ENCODE results near the gene AGO3. TPM values are rescaled to one million over a fixed set of nuclear protein-coding genes. Genes with fewer than 3 reads are reported as not detected.
A peak's percentile ranks its signal among the peaks of the same experiment; 100 is the strongest.

AGO3 gene
- total and polyA plus RNA-seq, 9 donors, result 5.6 to 25.9 (median 9.6) TPM

GRCh38 chr1:36099681-36100341 lies 168.9 kb downstream of the AGO3 start:
- Histone ChIP-seq H3K4me3 (ENCODE audit: low read length) (no peak overlapping the region), H3K36me3 (ENCODE audit: control insufficient read depth, insufficient read depth, low read length) (peaks cover 14% of the 10 kb centered on the region), H3K27ac (ENCODE audit: low read length) (no peak overlapping the region), H3K27me3 (ENCODE audit: control insufficient read depth, insufficient read depth, low read length) (no peaks in the 10 kb centered on the region), H3K4me1 (ENCODE audit: control insufficient read depth, insufficient read depth, low read length) (peaks cover 11% of the 10 kb centered on the region), H3K9me3 (replicated peaks; ENCODE audit: control insufficient read depth, low read depth, low read length) (no peaks in the 10 kb centered on the region)
- peak; percentile 78 for DNase-seq
- 24% methylated on average over 9 of the region's 18 CpGs for WGBS (ENCODE audit: insufficient coverage)

GRCh38 chr1:36100376-36100775 lies 169.5 kb downstream of the AGO3 start:
- no peaks in the 10 kb centered on the region for H3K27me3 ChIP-seq (ENCODE audit: control insufficient read depth, insufficient read depth, low read length)

GRCh38 chr1:36101546-36101945 lies 170.6 kb downstream of the AGO3 start:
- H3K27ac ChIP-seq (ENCODE audit: low read length), result no peak overlapping the region
- H3K4me1 ChIP-seq (ENCODE audit: control insufficient read depth, insufficient read depth, low read length), result peaks cover 7% of the 10 kb centered on the region
- no peaks in the 10 kb centered on the region for H3K27me3 ChIP-seq (ENCODE audit: control insufficient read depth, insufficient read depth, low read length)
- H3K9me3 ChIP-seq (replicated peaks; ENCODE audit: control insufficient read depth, low read depth, low read length), result no peaks in the 10 kb centered on the region
- no peak for DNase-seq
- H3K36me3 ChIP-seq (ENCODE audit: control insufficient read depth, insufficient read depth, low read length), result peaks cover under 1% of the 10 kb centered on the region
- WGBS (ENCODE audit: insufficient coverage), result 96% methylated on average over 4 of the region's 5 CpGs
- H3K4me3 ChIP-seq (ENCODE audit: low read length), result no peak overlapping the region

More at GRCh38 chr1:36100376-36100775, 169.5 kb downstream of the AGO3 start:
- H3K9me3 ChIP-seq (replicated peaks; ENCODE audit: control insufficient read depth, low read depth, low read length), result no peaks in the 10 kb centered on the region
- no peak overlapping the region for H3K27ac ChIP-seq (ENCODE audit: low read length)
- WGBS (ENCODE audit: insufficient coverage), result 65% methylated on average over 4 of the region's 6 CpGs
- peaks cover 11% of the 10 kb centered on the region for H3K4me1 ChIP-seq (ENCODE audit: control insufficient read depth, insufficient read depth, low read length)
- no peak for DNase-seq
- peaks cover 11% of the 10 kb centered on the region for H3K36me3 ChIP-seq (ENCODE audit: control insufficient read depth, insufficient read depth, low read length)
- H3K4me3 ChIP-seq (ENCODE audit: low read length), result no peak overlapping the region

- no peaks in the 10 kb centered on the region for H3K9me3 ChIP-seq (replicated peaks; ENCODE audit: control insufficient read depth, low read depth, low read length)
- no peak overlapping the region for H3K27ac ChIP-seq (ENCODE audit: low read length)
- no peak for DNase-seq
- H3K4me1 ChIP-seq (ENCODE audit: control insufficient read depth, insufficient read depth, low read length), result peaks cover 3% of the 10 kb centered on the region
- no peaks in the 10 kb centered on the region for H3K27me3 ChIP-seq (ENCODE audit: control insufficient read depth, insufficient read depth, low read length)
- H3K4me3 ChIP-seq (ENCODE audit: low read length), result no peak overlapping the region
- no peaks in the 10 kb centered on the region for H3K36me3 ChIP-seq (ENCODE audit: control insufficient read depth, insufficient read depth, low read length)
- WGBS (ENCODE audit: insufficient coverage), result 67% methylated on average over 1 of the region's 5 CpGs
These were observed 175.4 kb downstream of the AGO3 start for GRCh38 chr1:36106269-36106668.

- peaks cover 3% of the 10 kb centered on the region for H3K4me1 ChIP-seq (ENCODE audit: control insufficient read depth, insufficient read depth, low read length)
- H3K9me3 ChIP-seq (replicated peaks; ENCODE audit: control insufficient read depth, low read depth, low read length), result no peaks in the 10 kb centered on the region
- no peaks in the 10 kb centered on the region for H3K36me3 ChIP-seq (ENCODE audit: control insufficient read depth, insufficient read depth, low read length)
- no peaks in the 10 kb centered on the region for H3K27me3 ChIP-seq (ENCODE audit: control insufficient read depth, insufficient read depth, low read length)
- no peak for DNase-seq
- WGBS (ENCODE audit: insufficient coverage), result 76% methylated on average over 7 of the region's 9 CpGs
- no peak overlapping the region for H3K4me3 ChIP-seq (ENCODE audit: low read length)
- no peak overlapping the region for H3K27ac ChIP-seq (ENCODE audit: low read length)
These were observed 176.5 kb downstream of the AGO3 start for GRCh38 chr1:36107394-36107793.

- peaks cover 3% of the 10 kb centered on the region for H3K4me1 ChIP-seq (ENCODE audit: control insufficient read depth, insufficient read depth, low read length)
- 55% methylated on average over 12 of the region's 14 CpGs for WGBS (ENCODE audit: insufficient coverage)
These were observed 177.4 kb downstream of the AGO3 start for GRCh38 chr1:36108314-36108713.

GRCh38 chr1:36109041-36109679 lies 178.3 kb downstream of the AGO3 start:
- Histone ChIP-seq H3K27ac (ENCODE audit: low read length) (no peak overlapping the region), H3K4me1 (ENCODE audit: control insufficient read depth, insufficient read depth, low read length) (peaks cover 3% of the 10 kb centered on the region), H3K36me3 (ENCODE audit: control insufficient read depth, insufficient read depth, low read length) (no peaks in the 10 kb centered on the region), H3K9me3 (replicated peaks; ENCODE audit: control insufficient read depth, low read depth, low read length) (no peaks in the 10 kb centered on the region), H3K27me3 (ENCODE audit: control insufficient read depth, insufficient read depth, low read length) (no peaks in the 10 kb centered on the region), H3K4me3 (ENCODE audit: low read length) (no peak overlapping the region)
- no peak for DNase-seq
- 71% methylated on average over 6 of the region's 11 CpGs for WGBS (ENCODE audit: insufficient coverage)

More at GRCh38 chr1:36108314-36108713, 177.4 kb downstream of the AGO3 start:
- Histone ChIP-seq H3K4me3 (ENCODE audit: low read length) (no peak overlapping the region), H3K27me3 (ENCODE audit: control insufficient read depth, insufficient read depth, low read length) (no peaks in the 10 kb centered on the region), H3K27ac (ENCODE audit: low read length) (no peak overlapping the region), H3K36me3 (ENCODE audit: control insufficient read depth, insufficient read depth, low read length) (no peaks in the 10 kb centered on the region), H3K9me3 (replicated peaks; ENCODE audit: control insufficient read depth, low read depth, low read length) (no peaks in the 10 kb centered on the region)
- DNase-seq, result no peak

- whole genome bisulfite sequencing (ENCODE audit: insufficient coverage), result 72% methylated on average over 4 of the region's 4 CpGs
- Histone ChIP-seq H3K4me3 (ENCODE audit: low read length) (no peak overlapping the region), H3K36me3 (ENCODE audit: control insufficient read depth, insufficient read depth, low read length) (no peaks in the 10 kb centered on the region), H3K27me3 (ENCODE audit: control insufficient read depth, insufficient read depth, low read length) (no peaks in the 10 kb centered on the region), H3K9me3 (replicated peaks; ENCODE audit: control insufficient read depth, low read depth, low read length) (no peaks in the 10 kb centered on the region), H3K4me1 (ENCODE audit: control insufficient read depth, insufficient read depth, low read length) (peaks cover 20% of the 10 kb centered on the region), H3K27ac (ENCODE audit: low read length) (no peak overlapping the region)
- DNase-seq, result no peak
These were observed 180.2 kb downstream of the AGO3 start for GRCh38 chr1:36111151-36111550.

GRCh38 chr1:36112823-36113222 lies 181.9 kb downstream of the AGO3 start:
- WGBS (ENCODE audit: insufficient coverage), result 75% methylated on average over 9 of the region's 9 CpGs
- H3K9me3 ChIP-seq (replicated peaks; ENCODE audit: control insufficient read depth, low read depth, low read length), result no peaks in the 10 kb centered on the region
- no peak overlapping the region for H3K27ac ChIP-seq (ENCODE audit: low read length)
- peaks cover 37% of the 10 kb centered on the region for H3K4me1 ChIP-seq (ENCODE audit: control insufficient read depth, insufficient read depth, low read length)
- no peaks in the 10 kb centered on the region for H3K36me3 ChIP-seq (ENCODE audit: control insufficient read depth, insufficient read depth, low read length)
- no peak overlapping the region for H3K4me3 ChIP-seq (ENCODE audit: low read length)
- DNase-seq, result no peak
- no peaks in the 10 kb centered on the region for H3K27me3 ChIP-seq (ENCODE audit: control insufficient read depth, insufficient read depth, low read length)

- DNase-seq, result no peak
- no peaks in the 10 kb centered on the region for H3K9me3 ChIP-seq (replicated peaks; ENCODE audit: control insufficient read depth, low read depth, low read length)
- 55% methylated on average over 4 of the region's 5 CpGs for WGBS (ENCODE audit: insufficient coverage)
- H3K36me3 ChIP-seq (ENCODE audit: control insufficient read depth, insufficient read depth, low read length), result no peaks in the 10 kb centered on the region
- peaks cover 50% of the 10 kb centered on the region for H3K4me1 ChIP-seq (ENCODE audit: control insufficient read depth, insufficient read depth, low read length)
- H3K27ac ChIP-seq (ENCODE audit: low read length), result no peak overlapping the region
- no peak overlapping the region for H3K4me3 ChIP-seq (ENCODE audit: low read length)
- H3K27me3 ChIP-seq (ENCODE audit: control insufficient read depth, insufficient read depth, low read length), result no peaks in the 10 kb centered on the region
These were observed 183.5 kb downstream of the AGO3 start for GRCh38 chr1:36114371-36114770.
